Kidney (tissue), 14 donors: Measurements from ENCODE around the gene ACVRL1. TPM values are rescaled to one million over a fixed set of nuclear protein-coding genes. Genes with fewer than 3 reads are reported as not detected.

Experiments
- DNase-seq, 5 donors: peaks; one replicate each; pipeline ENCODE4 v3.0.0-alpha.2; 2013 to 2020
- FAIRE-seq: peaks from 2 replicates; lab custom pipeline; 2012; peaks lifted over from hg19 to GRCh38; lab: Jason Lieb, UNC
- H3K27ac ChIP-seq, 2 donors: one replicate each; pipeline ENCODE4 v1.7.0; 2013; ENCODE audit warnings: low read depth in 2 of 2, low read length in 2 of 2, inconsistent platforms in 1 of 2
- H3K27me3 ChIP-seq: one replicate; pipeline ENCODE4 v1.7.1; 2013; ENCODE audit warnings: low read length, inconsistent platforms; ENCODE audit not compliant: control insufficient read depth, insufficient read depth
- H3K36me3 ChIP-seq, 3 donors: one replicate each; pipeline versions ENCODE4 v1.7.0 to v1.7.1; 2013; ENCODE audit warnings: low read length in 3 of 3, control low read depth in 1 of 3, inconsistent platforms in 1 of 3; ENCODE audit not compliant: insufficient read depth in 3 of 3, control insufficient read depth in 2 of 3
- H3K4me1 ChIP-seq, 3 donors: one replicate each; pipeline versions ENCODE4 v1.7.0 to v1.7.1; 2013; ENCODE audit warnings: low read length in 3 of 3, inconsistent platforms in 1 of 3, low read depth in 1 of 3; ENCODE audit not compliant: control insufficient read depth in 2 of 3, insufficient read depth in 2 of 3
- H3K4me3 ChIP-seq, 3 donors: one replicate each; pipeline versions ENCODE4 v1.7.0 to v1.8.1; 2013; ENCODE audit warnings: low read length in 3 of 3, control low read depth in 1 of 3, inconsistent platforms in 1 of 3
- H3K9ac ChIP-seq, 3 donors: one replicate each; pipeline versions ENCODE4 v1.7.0 to v1.7.1; 2013; ENCODE audit warnings: low read length in 3 of 3, control low read depth in 1 of 3, inconsistent platforms in 1 of 3
- H3K9me3 ChIP-seq, 3 donors: one replicate each; pipeline versions ENCODE4 v1.7.0 to v1.7.1; 2013; ENCODE audit warnings: low read length in 3 of 3, control low read depth in 1 of 3, inconsistent platforms in 1 of 3; ENCODE audit not compliant: control insufficient read depth in 2 of 3, insufficient read depth in 1 of 3
- intact Hi-C: fragments of 100-400 bp; cut with DNase I; formaldehyde crosslinking; loops from one replicate; pipeline ENCODE4 v1.11.1; 2022
- polyA plus RNA-seq: library from polyadenylated mRNA; stranded (reverse); fragments of 350-450 nt; fragmentation: Illumina TruSeq; extraction: RNeasy Lipid Tissue Mini Kit (QIAGEN cat#74804); gene quantifications from one replicate; pipeline ENCODE4 v1.2.3, GENCODE V29; 2014; ENCODE audit warnings: low read depth, low replicate concordance; ENCODE audit not compliant: insufficient read depth
- total RNA-seq: library from RNA; stranded (reverse); fragmentation: NEBNext Ultra II Directional; extraction: Animal tissue kit (Norgen Biotek cat#: 25700); gene quantifications from one replicate; pipeline ENCODE4 v1.2.1, GENCODE V29; 2021
- TF ChIP-seq, protein P1 (sequence below): IDR thresholded peaks from 3 replicates; pipeline ENCODE4 v1.5.1; 2012; ENCODE audit warnings: mild to moderate bottlenecking, moderate library complexity, borderline replicate concordance; ENCODE audit not compliant: insufficient read depth; ENCODE audit errors: extremely low read depth
- donor health status: control.
- donor health status: control.
- donor health status: control.
- donor health status: control.
- donor health status: control.
- donor health status: DM: yes; HTN: yes; CAD: no.
- donor health status: Normal renal cell carcinoma (clear cell type).

Gene ACVRL1
- total and polyA plus RNA-seq, 2 donors from 2014 or later: 29.1 to 88.4 TPM

DNA sequence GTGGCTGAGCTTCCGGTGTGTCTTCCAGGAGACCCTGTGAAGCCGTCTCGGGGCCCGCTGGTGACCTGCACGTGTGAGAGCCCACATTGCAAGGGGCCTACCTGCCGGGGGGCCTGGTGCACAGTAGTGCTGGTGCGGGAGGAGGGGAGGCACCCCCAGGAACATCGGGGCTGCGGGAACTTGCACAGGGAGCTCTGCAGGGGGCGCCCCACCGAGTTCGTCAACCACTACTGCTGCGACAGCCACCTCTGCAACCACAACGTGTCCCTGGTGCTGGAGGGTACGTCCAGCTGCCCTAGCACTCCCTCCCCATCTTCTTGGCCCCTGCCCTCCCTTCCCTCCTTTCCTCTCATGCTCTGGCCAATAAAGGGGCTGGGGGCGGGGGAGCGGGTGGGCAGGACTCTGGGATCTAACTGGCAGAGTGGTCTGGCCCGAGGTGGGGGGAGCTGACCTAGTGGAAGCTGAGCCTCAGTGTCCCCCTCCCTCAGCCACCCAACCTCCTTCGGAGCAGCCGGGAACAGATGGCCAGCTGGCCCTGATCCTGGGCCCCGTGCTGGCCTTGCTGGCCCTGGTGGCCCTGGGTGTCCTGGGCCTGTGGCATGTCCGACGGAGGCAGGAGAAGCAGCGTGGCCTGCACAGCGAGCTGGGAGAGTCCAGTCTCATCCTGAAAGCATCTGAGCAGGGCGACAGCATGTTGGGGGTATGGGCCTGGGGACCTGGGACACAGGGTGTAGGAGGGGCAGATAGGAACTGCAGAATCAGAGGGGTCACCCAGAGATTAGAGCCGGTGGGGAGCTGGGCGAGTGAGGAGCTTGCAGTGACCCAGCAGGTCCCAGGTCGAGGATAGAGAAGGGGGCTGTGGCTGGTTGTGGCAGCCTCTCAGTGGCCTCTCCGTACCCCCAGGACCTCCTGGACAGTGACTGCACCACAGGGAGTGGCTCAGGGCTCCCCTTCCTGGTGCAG, 6.0 kb downstream of the ACVRL1 start:
- H3K4me1 ChIP-seq: peaks cover 3 to 20% (median 10%) of the 10 kb centered on the region in 3 donors
- FAIRE-seq: no peak
- peak in 2 of 5 donors; percentile 55 to 82 for DNase-seq
- TF ChIP-seq, protein P1, sequence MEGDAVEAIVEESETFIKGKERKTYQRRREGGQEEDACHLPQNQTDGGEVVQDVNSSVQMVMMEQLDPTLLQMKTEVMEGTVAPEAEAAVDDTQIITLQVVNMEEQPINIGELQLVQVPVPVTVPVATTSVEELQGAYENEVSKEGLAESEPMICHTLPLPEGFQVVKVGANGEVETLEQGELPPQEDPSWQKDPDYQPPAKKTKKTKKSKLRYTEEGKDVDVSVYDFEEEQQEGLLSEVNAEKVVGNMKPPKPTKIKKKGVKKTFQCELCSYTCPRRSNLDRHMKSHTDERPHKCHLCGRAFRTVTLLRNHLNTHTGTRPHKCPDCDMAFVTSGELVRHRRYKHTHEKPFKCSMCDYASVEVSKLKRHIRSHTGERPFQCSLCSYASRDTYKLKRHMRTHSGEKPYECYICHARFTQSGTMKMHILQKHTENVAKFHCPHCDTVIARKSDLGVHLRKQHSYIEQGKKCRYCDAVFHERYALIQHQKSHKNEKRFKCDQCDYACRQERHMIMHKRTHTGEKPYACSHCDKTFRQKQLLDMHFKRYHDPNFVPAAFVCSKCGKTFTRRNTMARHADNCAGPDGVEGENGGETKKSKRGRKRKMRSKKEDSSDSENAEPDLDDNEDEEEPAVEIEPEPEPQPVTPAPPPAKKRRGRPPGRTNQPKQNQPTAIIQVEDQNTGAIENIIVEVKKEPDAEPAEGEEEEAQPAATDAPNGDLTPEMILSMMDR: no peak
- H3K27me3 ChIP-seq: no peaks in the 10 kb centered on the region
- peaks cover 0 to 5% (median 0%) of the 10 kb centered on the region in 3 donors for H3K36me3 ChIP-seq
- intact Hi-C loops: no loop called here
- no peak overlapping the region for H3K27ac ChIP-seq
- no peak overlapping the region for H3K9ac ChIP-seq
- no peak overlapping the region for H3K4me3 ChIP-seq
- no peaks in the 10 kb centered on the region for H3K9me3 ChIP-seq

DNA sequence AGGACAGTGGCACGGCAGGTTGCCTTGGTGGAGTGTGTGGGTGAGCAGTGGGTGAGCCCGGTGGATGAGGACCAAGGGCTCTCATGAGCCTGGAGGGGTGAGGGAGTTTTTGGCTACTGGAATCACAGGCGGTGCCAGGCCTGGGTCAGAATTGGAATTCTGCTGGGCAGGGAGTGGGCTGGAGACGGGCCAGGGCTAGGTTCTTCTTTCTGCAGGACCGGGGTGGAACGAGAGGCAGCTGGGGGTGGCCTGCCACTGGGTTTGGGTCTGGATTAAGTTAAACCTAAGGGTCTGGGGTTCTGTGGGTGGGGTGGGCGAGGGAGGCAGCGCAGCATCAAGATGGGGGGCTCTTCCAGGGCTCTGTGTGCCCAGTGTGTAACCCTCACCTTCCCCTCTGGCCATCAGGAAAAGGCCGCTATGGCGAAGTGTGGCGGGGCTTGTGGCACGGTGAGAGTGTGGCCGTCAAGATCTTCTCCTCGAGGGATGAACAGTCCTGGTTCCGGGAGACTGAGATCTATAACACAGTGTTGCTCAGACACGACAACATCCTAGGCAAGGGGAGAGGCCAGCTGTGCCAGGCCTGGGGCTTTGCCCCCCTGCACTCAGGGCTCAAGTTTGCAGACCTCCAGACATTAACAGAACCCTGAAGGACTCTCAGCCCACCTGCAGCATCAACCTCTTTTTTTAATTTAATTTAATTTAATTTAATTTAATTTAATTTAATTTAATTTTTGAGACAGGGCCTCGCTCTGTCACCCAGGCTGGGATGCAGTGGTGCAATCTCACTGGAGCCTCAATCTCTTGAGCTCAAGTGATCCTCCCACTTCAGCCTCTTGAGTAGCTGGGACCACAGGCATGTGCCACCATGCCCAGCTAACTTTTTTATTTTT, 7.0 kb downstream of the ACVRL1 start:
- TF ChIP-seq, protein P1: no peak
- Histone ChIP-seq H3K27me3 (no peaks in the 10 kb centered on the region), H3K4me1 (peaks cover 3 to 17% (median 10%) of the 10 kb centered on the region in 3 donors), H3K9ac (no peak overlapping the region), H3K4me3 (no peak overlapping the region), H3K9me3 (no peaks in the 10 kb centered on the region), H3K36me3 (peaks cover 0 to 5% (median 0%) of the 10 kb centered on the region in 3 donors), H3K27ac (no peak overlapping the region)
- peak in 1 of 5 donors; percentile 34 for DNase-seq
- intact Hi-C loops: no loop called here
- FAIRE-seq: no peak

DNA sequence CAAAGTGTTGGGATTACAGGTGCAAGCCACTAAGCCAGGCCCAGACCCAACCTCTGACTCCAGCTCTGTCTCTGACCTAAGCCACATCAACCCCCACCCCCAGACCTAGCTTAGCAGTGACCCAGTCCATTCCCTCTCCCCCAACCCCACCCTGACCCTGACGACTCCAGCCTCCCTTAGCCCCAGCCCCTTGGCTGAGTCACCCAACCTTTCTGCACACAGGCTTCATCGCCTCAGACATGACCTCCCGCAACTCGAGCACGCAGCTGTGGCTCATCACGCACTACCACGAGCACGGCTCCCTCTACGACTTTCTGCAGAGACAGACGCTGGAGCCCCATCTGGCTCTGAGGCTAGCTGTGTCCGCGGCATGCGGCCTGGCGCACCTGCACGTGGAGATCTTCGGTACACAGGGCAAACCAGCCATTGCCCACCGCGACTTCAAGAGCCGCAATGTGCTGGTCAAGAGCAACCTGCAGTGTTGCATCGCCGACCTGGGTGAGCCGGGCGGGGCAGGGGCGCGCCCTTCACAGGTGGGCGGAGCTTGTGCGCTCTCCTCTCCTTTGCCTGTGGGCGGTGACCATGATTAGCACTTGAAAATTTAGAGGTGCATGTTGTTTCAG, 7.8 kb downstream of the ACVRL1 start:
- DNase-seq: peak in 1 of 5 donors; percentile 53
- Histone ChIP-seq H3K27ac (no peak overlapping the region), H3K9ac (no peak overlapping the region), H3K4me1 (peaks cover 3 to 14% (median 10%) of the 10 kb centered on the region in 3 donors), H3K4me3 (no peak overlapping the region), H3K27me3 (no peaks in the 10 kb centered on the region), H3K36me3 (peaks cover 0 to 5% (median 3%) of the 10 kb centered on the region in 3 donors), H3K9me3 (no peaks in the 10 kb centered on the region)
- intact Hi-C loops: no loop called here
- FAIRE-seq: no peak
- TF ChIP-seq, protein P1: no peak
